AG04450 (cell line): ENCODE data around the gene ZFAND5. TPM values are rescaled to one million over a fixed set of nuclear protein-coding genes. Genes with fewer than 3 reads are reported as not detected.

Experiments used
- CTCF ChIA-PET: fragments of 300-600, 350-600 bp; formaldehyde crosslinking; extraction: SDS; loops from one replicate; lab custom pipeline; 2022; ENCODE audit warnings: antibody characterized with exemption, inconsistent platforms; lab: Charles Lee
- POLR2A ChIA-PET: fragments of 350-600 bp; formaldehyde crosslinking; extraction: SDS; loops from one replicate; lab custom pipeline; 2021; ENCODE audit warnings: antibody characterized with exemption, inconsistent platforms; lab: Yijun Ruan, JAX
- DNase-seq: peaks from one replicate; pipeline ENCODE4 v3.0.0-alpha.2; 2011; ENCODE audit warnings: low read depth, low spot score
- H3K27ac ChIP-seq: one replicate; pipeline ENCODE4 v1.5.1; 2012; ENCODE audit warnings: low read depth, low read length, control low read depth
- H3K27me3 ChIP-seq: one replicate; pipeline ENCODE4 v1.6.0; 2012; ENCODE audit warnings: low read length; ENCODE audit not compliant: control insufficient read depth, insufficient read depth
- H3K4me3 ChIP-seq: 2 replicates; pipeline ENCODE4 v1.5.1; 2011; ENCODE audit warnings: mild to moderate bottlenecking, low read depth, low read length, control low read depth
- H3K9me3 ChIP-seq: 2 replicates; pipeline ENCODE4 v1.5.1; 2012; ENCODE audit warnings: low read length; ENCODE audit not compliant: control insufficient read depth, insufficient read depth
- polyA plus RNA-seq: library from polyadenylated mRNA; depleted of rRNA; stranded (reverse); fragments of >200 nt; gene quantifications from 2 replicates; pipeline ENCODE4 v1.2.3, GENCODE V29; 2011
- TF ChIP-seq, protein P1 (sequence below): IDR thresholded peaks from 2 replicates; pipeline ENCODE4 v1.5.1; 2011; ENCODE audit warnings: low read depth, low read length, control low read depth, inconsistent platforms

The ZFAND5 gene
- polyA plus RNA-seq, 1 experiment: 195 TPM

DNA sequence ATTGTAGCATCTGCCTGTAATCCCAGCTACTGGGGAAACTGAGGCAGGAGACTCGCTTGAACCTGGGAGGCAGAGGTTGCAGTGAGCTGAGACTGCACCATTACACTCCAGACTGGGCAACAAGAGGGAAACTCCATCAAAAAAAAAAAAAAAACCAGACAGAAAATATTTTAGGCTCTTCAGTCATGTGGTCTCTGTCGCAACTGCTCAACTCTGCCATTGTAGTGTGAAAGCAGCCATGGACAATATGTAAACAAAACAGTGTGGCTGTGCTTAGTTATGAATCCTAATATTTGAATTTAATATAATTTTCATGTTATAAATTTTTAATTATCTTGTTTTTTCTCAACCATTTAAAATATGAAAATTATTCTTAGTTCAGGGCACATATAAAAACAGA, 38.4 kb downstream of the ZFAND5 start:
- ChIA-PET POLR2A (no interaction called here), CTCF (no interaction called here)
- H3K4me3 ChIP-seq: no peak overlapping the region
- TF ChIP-seq, protein P1, sequence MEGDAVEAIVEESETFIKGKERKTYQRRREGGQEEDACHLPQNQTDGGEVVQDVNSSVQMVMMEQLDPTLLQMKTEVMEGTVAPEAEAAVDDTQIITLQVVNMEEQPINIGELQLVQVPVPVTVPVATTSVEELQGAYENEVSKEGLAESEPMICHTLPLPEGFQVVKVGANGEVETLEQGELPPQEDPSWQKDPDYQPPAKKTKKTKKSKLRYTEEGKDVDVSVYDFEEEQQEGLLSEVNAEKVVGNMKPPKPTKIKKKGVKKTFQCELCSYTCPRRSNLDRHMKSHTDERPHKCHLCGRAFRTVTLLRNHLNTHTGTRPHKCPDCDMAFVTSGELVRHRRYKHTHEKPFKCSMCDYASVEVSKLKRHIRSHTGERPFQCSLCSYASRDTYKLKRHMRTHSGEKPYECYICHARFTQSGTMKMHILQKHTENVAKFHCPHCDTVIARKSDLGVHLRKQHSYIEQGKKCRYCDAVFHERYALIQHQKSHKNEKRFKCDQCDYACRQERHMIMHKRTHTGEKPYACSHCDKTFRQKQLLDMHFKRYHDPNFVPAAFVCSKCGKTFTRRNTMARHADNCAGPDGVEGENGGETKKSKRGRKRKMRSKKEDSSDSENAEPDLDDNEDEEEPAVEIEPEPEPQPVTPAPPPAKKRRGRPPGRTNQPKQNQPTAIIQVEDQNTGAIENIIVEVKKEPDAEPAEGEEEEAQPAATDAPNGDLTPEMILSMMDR: no peak
- no peak overlapping the region for H3K27ac ChIP-seq
- no peak for DNase-seq
- H3K27me3 ChIP-seq: peaks cover 8% of the 10 kb centered on the region
- H3K9me3 ChIP-seq: no peaks in the 10 kb centered on the region

DNA sequence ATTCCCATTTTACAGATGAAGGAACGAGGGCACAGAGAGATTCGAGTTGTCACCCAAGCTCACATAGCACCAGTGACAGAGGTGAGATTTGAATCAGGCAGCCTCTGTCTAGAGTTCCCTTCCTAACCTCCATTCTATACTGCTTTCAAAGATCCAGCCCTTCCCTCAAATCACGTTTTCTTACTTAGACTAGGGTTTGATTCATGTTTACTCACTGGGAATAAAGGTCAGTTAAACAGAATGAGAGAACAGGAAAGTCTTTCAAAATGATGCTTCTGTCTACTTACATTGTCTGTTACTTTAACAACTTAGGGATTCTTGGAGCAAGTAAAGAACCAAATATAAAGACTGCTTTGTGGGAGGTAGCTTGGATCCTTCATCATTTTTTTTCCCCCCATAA, 40.0 kb downstream of the ZFAND5 start:
- Histone ChIP-seq H3K9me3 (no peaks in the 10 kb centered on the region), H3K4me3 (no peak overlapping the region), H3K27ac (no peak overlapping the region), H3K27me3 (peaks cover 8% of the 10 kb centered on the region)
- DNase-seq: no peak
- ChIA-PET POLR2A (no interaction called here), CTCF (interaction anchor here (0.7 to 0.8 kb wide), 2 partner anchors 32 to 497 kb away, joined by 3 to 4 read pairs; no protein-coding TSS in a partner anchor)
- TF ChIP-seq, protein P1: no peak

DNA sequence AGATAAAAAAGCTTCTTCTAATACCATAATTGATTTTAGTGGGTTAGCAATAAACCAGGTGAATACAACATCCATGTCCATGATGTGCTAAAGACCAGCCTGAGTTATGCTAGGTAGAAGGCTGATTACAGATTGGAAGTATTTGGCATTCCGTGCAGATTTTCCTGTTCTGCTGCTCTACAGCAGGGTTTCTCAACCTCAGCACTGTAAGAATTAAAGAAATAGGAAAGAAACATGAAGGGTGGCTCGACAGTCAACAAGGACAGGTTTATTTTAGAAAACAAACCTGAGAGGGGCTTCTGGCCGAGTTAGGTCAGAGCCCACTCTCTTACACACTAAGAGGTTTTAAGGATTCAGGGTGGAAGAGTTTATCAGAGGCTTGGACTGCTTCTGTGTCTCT, 42.3 kb downstream of the ZFAND5 start:
- Histone ChIP-seq H3K27me3 (peaks cover 4% of the 10 kb centered on the region), H3K9me3 (no peaks in the 10 kb centered on the region), H3K4me3 (no peak overlapping the region), H3K27ac (no peak overlapping the region)
- POLR2A ChIA-PET: interaction anchor here (1.4 kb wide), 1 partner anchor 42 kb away, joined by 3 read pairs; the partner anchor contains the start of gene ZFAND5
- DNase-seq: no peak
- TF ChIP-seq, protein P1: no peak
- CTCF ChIA-PET: no interaction called here

DNA sequence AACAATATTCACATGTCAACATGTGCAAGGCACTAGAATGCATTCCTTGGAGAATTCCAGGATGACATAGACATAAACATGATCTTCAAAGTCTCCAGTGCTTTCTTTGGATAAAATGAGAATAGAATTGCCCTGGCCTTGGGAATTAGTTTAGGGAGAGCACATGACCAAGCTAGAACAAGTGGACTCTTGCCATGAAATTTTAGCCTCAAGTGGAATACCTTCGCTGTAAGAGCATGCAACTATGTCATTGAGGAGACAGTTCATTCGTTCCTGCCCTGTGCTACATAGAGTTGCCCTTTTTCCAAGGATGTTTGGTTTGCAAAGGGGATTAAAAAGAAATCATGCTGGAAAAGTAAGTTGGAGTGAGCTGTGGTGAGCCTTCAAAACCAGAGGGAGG, 42.7 kb downstream of the ZFAND5 start:
- Histone ChIP-seq H3K4me3 (no peak overlapping the region), H3K27ac (no peak overlapping the region), H3K27me3 (peaks cover 4% of the 10 kb centered on the region), H3K9me3 (no peaks in the 10 kb centered on the region)
- TF ChIP-seq, protein P1: no peak
- ChIA-PET CTCF (no interaction called here), POLR2A (interaction anchor here (1.4 kb wide), 1 partner anchor 42 kb away, joined by 3 read pairs; the partner anchor contains the start of gene ZFAND5)
- no peak for DNase-seq

DNA sequence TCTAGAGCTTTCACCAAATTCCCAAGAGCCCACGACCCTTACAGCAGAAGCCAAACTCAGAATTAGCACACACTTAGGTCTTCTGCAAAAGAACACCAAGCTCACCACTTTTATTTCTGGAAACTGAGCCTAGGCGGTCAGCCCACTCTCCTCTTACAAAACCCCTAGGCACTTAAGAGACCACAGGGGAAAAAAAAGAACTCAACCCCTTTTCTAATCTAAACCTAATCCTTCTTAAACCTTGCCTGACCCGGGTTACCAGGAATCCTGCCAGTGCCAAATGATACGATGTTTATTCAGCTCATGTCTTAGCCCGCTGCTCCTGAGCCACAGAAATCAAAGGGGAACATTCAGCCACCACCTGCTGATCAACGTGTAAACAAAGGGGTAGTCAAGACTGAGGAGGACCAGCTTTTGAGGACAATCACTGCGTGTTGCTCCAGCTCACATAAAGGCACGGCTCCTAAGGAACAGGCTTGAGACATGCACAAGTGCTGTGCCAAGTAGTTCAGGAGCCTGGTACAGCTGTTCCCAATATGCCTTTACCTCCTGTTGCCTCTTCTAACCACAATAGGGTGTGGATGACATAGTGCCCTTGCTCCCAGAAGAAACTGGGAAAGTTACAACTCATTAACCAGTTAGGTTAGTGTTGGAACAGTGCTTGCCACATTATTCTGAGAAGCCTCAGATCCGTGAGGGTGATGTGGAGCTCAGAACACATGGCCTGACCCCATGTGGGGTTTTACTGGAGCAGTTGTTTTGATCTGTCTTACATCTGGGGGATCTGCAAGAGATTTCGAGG, 49.3 kb downstream of the ZFAND5 start:
- Histone ChIP-seq H3K9me3 (no peaks in the 10 kb centered on the region), H3K4me3 (no peak overlapping the region), H3K27ac (peak overlapping the region; percentile 22), H3K27me3 (no peaks in the 10 kb centered on the region)
- CTCF ChIA-PET: interaction anchor here (0.5 to 3.4 kb wide), 7 partner anchors 19 to 551 kb away, joined by 3 to 17 read pairs (median 7); no protein-coding TSS in a partner anchor
- TF ChIP-seq, protein P1: no peak
- POLR2A ChIA-PET: interaction anchor here (1.1 to 2.2 kb wide), 2 partner anchors 47 to 49 kb away, joined by 4 to 21 read pairs; partner anchors contain the start of gene ZFAND5
- no peak for DNase-seq
